K562 (cell line): ENCODE measurements around the gene LRP1.

Experiments
- BMI1 ChIP-seq: fragments of 150-350 bp; IDR thresholded peaks from 2 replicates; pipeline ENCODE4 v1.6.1; 2014; ENCODE audit warnings: low read length
- CREB1 ChIP-seq, 2 experiments: sonication (generic) in 1 of 2; formaldehyde crosslinking in 1 of 2; IDR thresholded peaks; 2 replicates each; pipeline versions ENCODE4 v1.6.1 to v1.8.0; 2012 to 2022; ENCODE audit warnings: inconsistent platforms in 1 of 2, mild to moderate bottlenecking in 1 of 2, missing genetic modification reagents in 1 of 2, moderate library complexity in 1 of 2
- SRSF3 ChIP-seq: fragments of 200-400 bp; formaldehyde crosslinking; IDR thresholded peaks from 2 replicates; pipeline ENCODE4 v1.6.1; 2016; ENCODE audit warnings: mild to moderate bottlenecking, low read length, moderate library complexity; ENCODE audit not compliant: insufficient read depth
- STAG1 ChIP-seq: sonication (generic); formaldehyde crosslinking; IDR thresholded peaks from 2 replicates; pipeline ENCODE4 v1.5.0; 2020; ENCODE audit warnings: missing genetic modification reagents, borderline replicate concordance

GRCh38 chr12:57119294-57120085 lies 8.8 kb upstream of the LRP1 start:
- TF ChIP-seq SRSF3, result no peak
- TF ChIP-seq STAG1 (CRISPR knock-in tag), result no peak
- no peak for TF ChIP-seq BMI1
- TF ChIP-seq CREB1 (IDR thresholded peaks at IDR 0.05), result no peak
- no peak for TF ChIP-seq CREB1 (CRISPR knock-in tag; IDR thresholded peaks at IDR 0.05)
